Activated T-cell treated with anti-CD3 and anti-CD28 coated beads for 48 hours (primary cell): Measurements from ENCODE around the gene PRKG1.

ENCODE experiments used
- DNase-seq: peaks from one replicate; pipeline ENCODE4 v3.0.0-alpha.2; 2020; ENCODE audit warnings: low read depth

Gene PRKG1

DNA sequence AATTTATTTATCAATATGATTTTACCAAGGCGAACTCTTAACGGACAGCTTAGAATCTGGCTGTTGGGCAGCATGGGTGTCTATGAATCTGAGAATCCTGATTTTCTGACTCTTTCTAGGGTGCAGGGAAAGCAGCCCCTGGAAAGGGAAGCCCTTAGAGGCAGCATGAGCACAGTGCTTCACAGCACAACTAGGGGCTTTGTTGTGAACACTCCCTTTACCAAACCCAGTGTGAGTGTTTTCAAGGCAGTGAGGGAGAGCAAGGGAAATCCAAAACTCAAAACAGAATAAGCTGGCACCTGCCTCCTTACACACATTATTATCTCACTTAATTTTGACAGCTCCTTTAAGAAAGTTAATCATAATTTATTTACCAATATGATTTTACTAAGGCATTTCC is 741.4 kb downstream of the PRKG1 start:
- DNase-seq: no peak

- DNase-seq: no peak
These were observed 746.8 kb downstream of the PRKG1 start for GRCh38 chr10:51821045-51821444.

DNA sequence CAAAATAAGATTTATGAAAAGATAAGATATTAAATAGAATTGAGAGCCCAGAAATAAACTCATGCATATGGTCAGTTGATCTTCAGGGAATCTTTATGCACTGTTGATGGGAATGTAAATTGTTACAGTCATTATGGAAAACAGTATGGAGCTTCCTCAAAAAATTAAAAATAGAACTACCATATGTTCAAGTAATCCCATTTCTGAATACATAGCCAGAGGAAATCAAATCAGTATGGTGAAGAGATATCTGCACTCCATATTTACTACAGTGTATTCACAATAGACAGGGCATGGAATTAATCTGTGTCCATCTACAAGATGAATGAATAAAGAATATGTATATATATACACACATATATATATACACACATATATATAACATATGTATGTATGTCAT is 747.5 kb downstream of the PRKG1 start:
- DNase-seq: no peak

DNA sequence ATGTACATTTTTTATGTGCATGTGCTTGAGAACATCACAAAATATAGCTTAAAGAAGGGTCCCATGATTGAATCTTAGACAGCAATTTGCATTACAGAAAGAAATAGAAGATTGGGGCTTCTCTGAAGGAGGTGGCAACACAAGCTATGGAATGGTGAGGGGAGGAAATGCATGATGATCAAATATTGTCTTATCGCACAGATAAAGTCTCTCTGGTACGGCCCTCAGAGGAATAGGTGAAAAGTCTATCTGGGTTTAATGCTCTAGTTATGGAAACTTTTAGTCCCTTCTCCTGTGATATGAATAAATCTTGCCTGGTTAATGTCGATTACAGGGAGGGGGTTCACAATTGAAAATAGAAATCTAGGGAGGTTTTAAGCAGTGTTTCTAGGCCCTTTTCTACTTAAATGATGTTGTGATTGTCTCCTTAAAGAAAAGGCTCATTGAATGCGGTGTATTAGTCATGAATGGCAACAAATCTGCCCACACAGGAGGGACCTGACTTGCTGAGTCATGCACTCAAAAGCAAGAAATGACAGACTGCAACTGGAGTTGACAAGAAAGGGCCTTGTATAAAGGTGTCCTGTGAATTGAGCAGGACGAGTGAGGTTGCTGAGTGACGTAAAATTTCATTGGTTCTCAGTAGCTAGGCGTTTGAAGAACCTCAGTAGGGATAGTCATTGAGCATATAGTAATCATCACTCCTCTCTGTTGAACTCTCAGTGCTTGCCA is 758.5 kb downstream of the PRKG1 start:
- DNase-seq: no peak

DNA sequence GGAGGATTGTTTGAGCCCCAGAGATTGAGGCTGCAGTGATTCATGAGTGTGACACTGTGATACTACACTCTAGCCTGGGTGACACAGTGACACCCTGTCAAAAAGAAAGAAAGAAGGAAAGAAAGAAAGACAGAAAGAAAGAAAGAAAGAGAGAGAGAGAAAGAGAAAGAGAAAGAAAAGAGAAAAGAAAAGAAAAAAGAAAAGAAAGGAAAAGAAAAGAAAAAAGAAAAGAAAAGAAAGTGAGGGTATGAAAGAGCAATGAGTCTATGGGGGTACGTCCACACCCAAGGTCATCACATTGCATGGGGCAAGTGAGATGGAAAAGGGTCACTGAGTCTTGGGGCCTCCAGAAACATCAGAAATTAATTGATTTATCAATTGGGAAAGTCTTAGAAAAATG is 760.3 kb downstream of the PRKG1 start:
- DNase-seq: no peak

DNA sequence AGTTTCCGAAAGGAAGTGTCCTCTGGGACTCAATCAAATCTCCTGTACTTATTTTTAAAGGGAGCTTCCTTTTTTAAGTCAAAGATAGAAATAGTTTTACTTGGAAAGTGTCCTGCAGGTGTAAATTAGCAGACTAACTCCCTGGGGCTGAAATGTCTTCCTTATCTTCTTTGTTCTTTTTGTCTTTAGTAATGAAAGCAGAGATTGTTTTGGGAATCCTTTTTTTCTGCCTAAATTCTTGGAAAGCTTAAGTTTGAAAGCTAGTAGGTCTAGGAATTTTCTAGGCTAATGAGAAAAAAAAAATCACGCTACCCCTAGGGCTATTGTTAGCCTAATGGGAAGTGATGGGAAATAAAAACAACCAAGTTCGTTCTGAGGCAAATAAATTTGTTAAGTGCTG is 764.2 kb downstream of the PRKG1 start:
- no peak for DNase-seq

GRCh38 chr10:51843966-51844365 is 769.7 kb downstream of the PRKG1 start:
- DNase-seq: no peak

GRCh38 chr10:51846856-51847506 is 772.7 kb downstream of the PRKG1 start:
- DNase-seq: no peak

GRCh38 chr10:51852297-51852696 is 778.0 kb downstream of the PRKG1 start:
- no peak for DNase-seq

DNA sequence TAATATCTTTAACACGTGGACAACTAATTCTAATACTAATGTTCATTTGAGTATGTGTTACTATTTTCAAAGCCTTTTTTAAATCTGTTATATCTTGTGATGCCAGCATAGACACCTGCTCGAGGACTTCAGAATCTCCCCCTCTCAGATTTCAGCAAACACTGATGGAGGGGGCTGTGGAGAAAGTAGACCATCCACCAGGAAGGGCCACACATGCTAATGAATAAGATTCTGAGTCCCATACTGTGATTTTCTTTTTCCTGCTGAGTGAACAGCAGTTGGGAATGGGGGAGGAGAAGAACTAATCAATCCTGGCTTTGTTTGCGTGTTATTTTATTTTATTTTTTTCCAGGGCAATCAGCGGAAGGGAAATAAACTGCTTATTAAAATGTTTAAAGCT is 783.0 kb downstream of the PRKG1 start:
- no peak for DNase-seq

DNA sequence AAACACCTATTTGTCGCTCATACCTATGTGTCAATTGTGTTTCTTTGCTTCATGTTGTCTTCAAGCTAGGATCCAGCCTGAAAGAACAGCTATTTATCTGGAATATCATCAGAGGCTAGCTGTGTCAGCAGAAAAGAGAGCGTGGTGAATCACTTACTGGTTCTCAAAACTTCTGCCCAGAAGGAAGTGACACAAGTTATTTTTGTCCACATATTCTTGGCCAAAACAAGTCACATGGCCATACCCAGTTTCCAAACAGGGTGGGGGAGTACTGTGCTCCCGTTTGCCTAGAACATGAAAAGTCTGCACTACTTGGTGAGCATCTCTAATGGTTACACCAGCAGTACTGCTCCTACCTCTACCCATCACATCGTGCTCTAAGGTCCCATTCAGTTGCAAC is 786.0 kb downstream of the PRKG1 start:
- DNase-seq: no peak

- DNase-seq: no peak
These were observed 786.8 kb downstream of the PRKG1 start for GRCh38 chr10:51861051-51861450.

DNA sequence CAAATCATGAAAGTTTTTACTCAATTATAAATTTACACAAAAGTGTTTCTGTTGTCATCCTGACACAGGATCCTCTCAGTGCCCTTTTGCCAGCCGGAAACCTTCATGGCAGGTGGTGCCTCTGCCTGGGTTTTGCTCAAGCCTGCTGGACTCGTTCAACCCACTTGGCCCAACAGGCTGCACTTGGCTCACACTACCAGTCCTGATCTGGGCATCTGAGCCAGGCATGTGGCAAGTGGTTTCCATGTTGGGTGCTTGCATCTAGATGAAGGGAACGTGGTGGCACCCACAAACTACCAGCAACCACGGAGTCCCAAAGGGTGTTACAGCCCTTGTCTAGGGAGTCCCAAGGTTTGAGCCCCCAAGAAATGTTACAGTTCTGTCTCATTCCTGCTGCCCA is 787.4 kb downstream of the PRKG1 start:
- DNase-seq: no peak

- no peak for DNase-seq
These were observed 787.9 kb downstream of the PRKG1 start for GRCh38 chr10:51862149-51862548.

GRCh38 chr10:51867956-51868355 is 793.7 kb downstream of the PRKG1 start:
- DNase-seq: no peak

DNA sequence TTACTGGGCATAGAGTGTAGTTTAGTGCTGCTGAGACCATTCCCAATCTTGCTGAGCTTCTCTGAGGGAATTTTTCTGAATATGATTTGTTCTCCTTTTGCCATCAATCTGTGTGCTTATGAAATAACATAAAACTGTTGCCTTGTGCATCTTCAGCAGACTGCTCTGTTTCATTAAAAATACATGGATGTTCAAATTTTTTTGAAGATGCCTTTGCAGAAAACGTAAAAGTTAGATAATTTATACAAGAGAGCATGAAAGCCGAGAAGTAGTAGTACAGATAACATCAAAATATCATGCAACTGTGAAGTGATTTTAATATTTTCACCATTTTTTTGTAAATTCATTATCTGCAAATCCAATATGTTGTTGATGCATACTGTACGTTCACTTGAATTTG is 799.8 kb downstream of the PRKG1 start:
- no peak for DNase-seq

DNA sequence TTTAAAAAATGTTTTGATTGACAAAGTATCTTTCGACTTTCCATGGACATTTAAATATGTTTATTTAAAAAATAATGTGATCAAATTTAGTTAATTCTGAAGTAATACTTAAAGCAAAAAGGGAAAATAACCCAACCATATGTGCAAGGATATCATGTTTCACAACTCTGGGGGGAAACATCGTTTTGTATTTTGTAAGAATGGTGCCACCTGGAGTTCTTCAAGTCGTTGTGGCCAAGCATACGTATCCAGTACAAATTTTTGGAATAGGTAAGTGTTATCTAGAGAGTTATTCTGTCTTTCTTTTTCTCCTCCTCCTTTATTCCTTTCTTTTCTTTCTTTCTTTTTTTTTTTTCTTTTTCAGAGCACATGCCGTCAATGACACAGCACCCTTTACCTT is 801.3 kb downstream of the PRKG1 start:
- no peak for DNase-seq

DNA sequence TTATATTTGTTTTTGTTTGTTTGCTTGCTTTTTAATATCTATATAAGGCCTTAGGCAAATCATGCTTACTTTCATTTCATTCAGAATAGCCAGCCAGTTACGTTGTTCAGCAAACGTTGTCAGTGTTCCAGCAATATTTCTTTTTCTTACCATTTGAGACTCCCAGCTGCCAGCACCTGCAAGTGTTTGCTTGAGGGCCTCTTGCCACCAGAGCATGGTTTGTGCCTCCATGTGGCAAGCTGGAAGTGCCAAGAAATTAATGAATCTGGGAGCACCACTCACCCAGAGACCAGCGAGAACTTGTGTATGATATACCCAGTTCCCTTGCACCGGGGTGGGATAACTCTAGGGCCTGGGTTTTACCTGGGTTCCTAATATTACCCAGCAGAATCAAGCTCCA is 802.2 kb downstream of the PRKG1 start:
- no peak for DNase-seq

DNA sequence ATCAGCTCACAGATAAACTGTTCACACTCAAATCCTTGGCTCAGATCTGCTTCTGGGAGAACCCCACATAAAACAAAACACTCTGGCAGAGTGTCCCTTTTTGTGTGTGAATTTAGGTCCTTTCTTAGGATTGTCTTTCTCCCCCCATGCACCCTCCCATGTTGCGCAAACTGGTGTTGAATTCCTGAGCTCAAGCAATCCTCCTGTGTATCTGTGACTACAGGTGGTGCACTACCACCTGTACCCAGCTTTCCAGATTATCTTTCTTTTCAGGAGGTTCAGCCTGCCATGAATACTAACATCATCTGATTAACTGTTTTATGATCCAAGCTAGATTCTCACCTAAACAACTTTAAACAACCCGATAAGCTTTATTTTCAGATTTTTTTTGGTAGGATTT is 802.7 kb downstream of the PRKG1 start:
- DNase-seq: no peak

DNA sequence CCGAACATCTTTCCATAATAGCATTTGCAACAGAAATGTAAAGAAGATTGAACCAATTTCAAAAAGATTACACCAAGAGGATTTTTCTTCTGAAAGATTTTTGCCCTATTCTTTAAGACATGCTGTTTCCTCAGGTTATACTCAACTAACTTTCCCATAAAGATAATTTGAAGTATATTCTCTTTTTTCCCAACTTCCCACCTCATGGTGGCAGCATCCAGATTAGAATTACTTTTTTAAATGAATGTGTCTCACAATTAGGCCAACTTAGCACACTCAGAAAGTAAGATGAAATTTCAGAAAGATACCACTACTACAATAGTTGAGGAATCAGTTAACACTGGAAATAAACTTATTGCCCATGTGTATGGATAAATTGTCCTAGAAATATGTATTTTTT is 803.3 kb downstream of the PRKG1 start:
- DNase-seq: no peak

- no peak for DNase-seq
These were observed 804.4 kb downstream of the PRKG1 start for GRCh38 chr10:51878695-51879094.

DNA sequence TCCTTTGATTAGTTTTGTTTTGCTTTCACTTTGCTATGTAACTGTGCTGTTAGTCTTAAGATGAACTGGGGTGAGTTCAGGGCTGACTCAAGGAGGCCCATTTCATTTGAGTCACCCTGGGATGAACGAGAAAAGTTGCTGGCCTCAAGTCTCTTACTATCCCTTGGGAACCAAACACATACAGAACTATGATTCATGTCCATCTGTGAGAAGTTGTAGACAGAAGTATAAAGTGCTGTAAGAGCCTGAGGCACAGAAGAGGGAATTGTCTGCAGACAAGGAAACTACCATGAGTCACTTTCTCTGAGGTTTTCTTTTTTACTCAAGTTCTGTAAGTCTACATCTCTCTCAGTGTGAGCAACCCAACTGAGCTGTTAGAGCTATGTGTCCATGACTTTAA is 805.0 kb downstream of the PRKG1 start:
- DNase-seq: peak; percentile 3

DNA sequence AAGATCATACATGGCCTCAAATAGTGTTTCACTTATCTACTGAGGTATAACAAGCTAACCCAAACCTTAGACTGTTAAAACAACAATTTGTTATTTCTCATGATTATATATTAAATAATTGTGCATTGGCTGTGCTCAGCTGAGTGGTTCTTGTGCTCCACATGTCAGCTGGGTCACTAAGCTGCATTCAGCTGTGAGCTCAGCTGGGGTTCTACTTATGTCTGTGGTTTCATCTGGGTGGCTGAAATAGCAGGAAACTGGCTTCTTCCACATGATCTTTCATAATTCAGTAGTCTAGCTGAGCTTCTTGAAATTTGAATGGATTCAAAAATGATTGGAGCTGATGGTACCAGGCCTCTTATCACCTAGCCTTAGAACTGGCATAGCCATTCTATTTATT is 806.9 kb downstream of the PRKG1 start:
- DNase-seq: no peak

DNA sequence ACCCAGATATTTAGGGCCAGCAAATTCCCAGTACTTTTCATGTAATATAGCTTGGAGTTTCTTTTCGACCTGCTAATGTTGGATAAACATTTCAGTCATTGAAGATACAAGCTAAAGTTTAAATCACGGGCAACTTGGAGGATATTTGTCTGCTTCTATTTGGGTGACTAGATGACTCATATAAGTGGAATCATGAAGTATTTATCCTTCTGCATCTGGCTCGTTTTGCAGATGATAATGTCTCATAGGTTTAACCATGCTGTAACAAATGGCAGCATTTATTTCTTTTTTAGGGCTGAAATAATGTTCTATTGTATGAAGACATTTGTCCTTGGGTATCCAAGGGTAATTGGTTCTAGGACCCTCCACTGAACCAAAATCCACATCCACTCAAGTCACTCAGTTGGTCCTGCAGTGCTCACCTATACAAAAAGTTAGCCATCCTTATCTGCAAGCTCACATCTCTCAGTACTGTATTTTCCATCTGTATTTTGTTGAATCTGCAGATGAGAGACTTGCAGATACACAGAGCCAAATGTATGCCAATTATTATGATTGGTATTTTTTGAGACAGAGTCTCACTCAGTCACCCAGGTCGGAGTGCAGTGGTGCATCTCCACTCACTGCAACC is 812.3 kb downstream of the PRKG1 start:
- no peak for DNase-seq
